Measurements from ENCODE around the gene HPCAL4. TPM values are rescaled to one million over a fixed set of nuclear protein-coding genes. Genes with fewer than 3 reads are reported as not detected.

The HPCAL4 gene
- total RNA-seq, 4 donors from 2014 or later, result not detected

DNA sequence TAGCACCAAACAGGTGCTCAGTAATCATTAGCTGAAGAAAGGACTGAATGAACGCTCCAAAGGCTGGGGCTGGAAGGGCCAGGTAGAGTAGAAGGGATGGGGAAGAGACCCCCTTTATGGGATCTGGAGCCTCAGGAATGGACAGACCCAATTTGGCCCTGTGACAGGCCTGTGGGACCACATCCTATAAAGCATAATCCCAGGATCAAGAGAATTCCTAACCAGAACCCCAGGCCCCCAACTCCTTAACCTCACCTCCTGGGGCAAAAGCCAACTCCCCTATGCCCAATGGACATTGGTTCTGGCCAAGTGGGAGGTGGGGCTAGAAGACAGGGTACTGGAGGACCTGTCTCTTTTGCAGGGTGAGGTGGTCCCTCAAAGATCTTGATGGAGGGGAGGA lies 9.2 kb downstream of the HPCAL4 start:
- TF ChIP-seq, protein P1, sequence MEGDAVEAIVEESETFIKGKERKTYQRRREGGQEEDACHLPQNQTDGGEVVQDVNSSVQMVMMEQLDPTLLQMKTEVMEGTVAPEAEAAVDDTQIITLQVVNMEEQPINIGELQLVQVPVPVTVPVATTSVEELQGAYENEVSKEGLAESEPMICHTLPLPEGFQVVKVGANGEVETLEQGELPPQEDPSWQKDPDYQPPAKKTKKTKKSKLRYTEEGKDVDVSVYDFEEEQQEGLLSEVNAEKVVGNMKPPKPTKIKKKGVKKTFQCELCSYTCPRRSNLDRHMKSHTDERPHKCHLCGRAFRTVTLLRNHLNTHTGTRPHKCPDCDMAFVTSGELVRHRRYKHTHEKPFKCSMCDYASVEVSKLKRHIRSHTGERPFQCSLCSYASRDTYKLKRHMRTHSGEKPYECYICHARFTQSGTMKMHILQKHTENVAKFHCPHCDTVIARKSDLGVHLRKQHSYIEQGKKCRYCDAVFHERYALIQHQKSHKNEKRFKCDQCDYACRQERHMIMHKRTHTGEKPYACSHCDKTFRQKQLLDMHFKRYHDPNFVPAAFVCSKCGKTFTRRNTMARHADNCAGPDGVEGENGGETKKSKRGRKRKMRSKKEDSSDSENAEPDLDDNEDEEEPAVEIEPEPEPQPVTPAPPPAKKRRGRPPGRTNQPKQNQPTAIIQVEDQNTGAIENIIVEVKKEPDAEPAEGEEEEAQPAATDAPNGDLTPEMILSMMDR (IDR thresholded peaks at IDR 0.05), result no peak
- TF ChIP-seq POLR2A (IDR thresholded peaks at IDR 0.05), result no peak
- no peak for DNase-seq (ENCODE audit: low spot score in 2 of 2)
- intact Hi-C loops (cut with DNase I; ENCODE audit: low total_unique reads), result no loop called here
- H3K4me3 ChIP-seq (ENCODE audit: low read depth, poor library complexity, severe bottlenecking), result no peak overlapping the region
- 83 to 89% methylated on average over 1 of the region's 1 CpG for WGBS, 2 donors

DNA sequence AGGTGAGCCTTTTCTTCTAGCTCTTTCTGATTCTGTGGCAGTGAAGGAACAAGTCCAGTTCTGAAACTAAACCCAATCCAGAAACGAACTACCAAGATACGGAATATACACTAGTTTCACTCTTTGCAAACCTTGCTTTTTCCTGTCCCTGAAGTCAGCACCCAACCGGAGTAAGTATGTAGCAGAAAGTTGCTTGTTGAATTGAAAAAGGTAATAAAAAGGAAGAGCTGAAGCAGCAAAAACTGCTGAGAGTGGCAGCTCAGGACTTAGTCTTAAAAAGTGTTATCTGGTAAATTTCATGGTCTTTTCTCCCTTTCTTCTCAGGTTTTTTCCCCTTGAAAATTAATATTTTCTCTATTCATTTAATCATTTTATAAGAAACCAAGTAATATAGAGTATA lies 9.9 kb downstream of the HPCAL4 start:
- no peak for TF ChIP-seq POLR2A (IDR thresholded peaks at IDR 0.05)
- TF ChIP-seq, protein P1 (IDR thresholded peaks at IDR 0.05), result no peak
- no peak overlapping the region for H3K4me3 ChIP-seq (ENCODE audit: low read depth, poor library complexity, severe bottlenecking)
- intact Hi-C loops (cut with DNase I; ENCODE audit: low total_unique reads), result no loop called here
- WGBS, 2 donors, result 69 to 74% methylated on average over 3 of the region's 3 CpGs
- no peak for DNase-seq (ENCODE audit: low spot score in 2 of 2)

DNA sequence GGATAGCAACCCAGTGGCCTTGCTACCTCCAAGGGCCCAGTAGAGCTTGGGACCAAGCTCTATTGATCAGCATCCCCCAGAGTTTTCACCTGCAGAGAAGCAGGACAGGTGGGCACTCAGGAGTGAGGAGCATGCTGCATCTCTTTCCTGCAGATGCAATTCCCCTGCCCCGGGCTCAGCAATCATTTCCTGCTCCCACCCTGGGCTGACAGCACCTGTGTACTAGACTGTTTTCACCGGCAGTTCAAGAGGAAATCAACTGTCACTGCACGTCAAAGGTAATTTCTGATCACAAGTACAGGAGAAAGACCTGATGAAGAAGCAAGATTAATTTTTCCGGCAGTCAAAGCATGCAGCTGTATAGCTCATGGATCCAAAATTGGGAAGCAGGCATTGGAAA lies 10.5 kb downstream of the HPCAL4 start:
- intact Hi-C loops (cut with DNase I; ENCODE audit: low total_unique reads), result no loop called here
- TF ChIP-seq, protein P1 (IDR thresholded peaks at IDR 0.05), result no peak
- TF ChIP-seq POLR2A (IDR thresholded peaks at IDR 0.05), result no peak
- WGBS, 2 donors, result 54 to 70% methylated on average over 4 of the region's 4 CpGs
- DNase-seq (ENCODE audit: low spot score in 2 of 2), result no peak
- no peak overlapping the region for H3K4me3 ChIP-seq (ENCODE audit: low read depth, poor library complexity, severe bottlenecking)

DNA sequence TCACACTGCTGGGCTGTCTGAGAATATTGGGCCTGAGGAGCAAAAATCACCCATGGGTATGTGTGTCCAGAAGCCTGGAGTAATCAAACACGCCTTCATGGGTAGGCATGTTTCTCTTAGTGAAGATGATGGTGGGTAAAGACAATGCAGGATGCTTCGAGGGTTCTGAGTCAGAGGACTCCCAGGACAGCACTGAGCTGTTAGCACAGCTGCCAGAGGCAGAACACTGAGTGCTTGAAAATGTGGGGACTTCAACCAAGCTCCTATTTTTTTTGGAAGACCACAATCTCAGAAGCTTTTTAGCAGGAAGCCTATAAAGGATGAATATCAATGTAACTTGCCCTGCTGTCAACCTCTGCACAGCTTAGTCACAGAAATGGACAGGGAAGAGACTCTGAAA lies 11.4 kb downstream of the HPCAL4 start:
- H3K4me3 ChIP-seq (ENCODE audit: low read depth, poor library complexity, severe bottlenecking), result no peak overlapping the region
- DNase-seq (ENCODE audit: low spot score in 2 of 2), result no peak
- intact Hi-C loops (cut with DNase I; ENCODE audit: low total_unique reads), result no loop called here
- TF ChIP-seq, protein P1 (IDR thresholded peaks at IDR 0.05), result no peak
- no peak for TF ChIP-seq POLR2A (IDR thresholded peaks at IDR 0.05)
- 74% methylated on average over 2 of the region's 2 CpGs for WGBS, 2 donors

DNA sequence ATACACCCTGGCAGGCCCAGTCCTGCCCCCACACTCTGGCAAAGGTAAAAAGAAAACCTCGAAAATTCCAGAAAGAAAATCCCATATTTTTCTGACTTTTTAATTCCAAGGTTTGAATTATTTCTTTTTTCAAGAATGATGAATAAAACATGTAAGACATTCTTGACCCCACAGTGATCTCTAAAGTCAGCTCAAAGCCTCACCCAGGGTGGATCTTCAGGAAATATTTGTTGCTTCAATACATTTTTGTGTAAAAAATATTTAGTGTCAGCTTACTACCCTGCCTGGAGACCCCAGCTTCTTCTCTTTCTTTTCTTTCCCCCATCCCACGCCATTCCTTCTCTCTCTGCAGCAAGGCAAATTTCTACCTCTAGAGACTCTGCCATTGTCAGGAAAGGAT lies 12.3 kb downstream of the HPCAL4 start:
- WGBS, 2 donors, result 69 to 76% methylated on average over 2 of the region's 2 CpGs

DNA sequence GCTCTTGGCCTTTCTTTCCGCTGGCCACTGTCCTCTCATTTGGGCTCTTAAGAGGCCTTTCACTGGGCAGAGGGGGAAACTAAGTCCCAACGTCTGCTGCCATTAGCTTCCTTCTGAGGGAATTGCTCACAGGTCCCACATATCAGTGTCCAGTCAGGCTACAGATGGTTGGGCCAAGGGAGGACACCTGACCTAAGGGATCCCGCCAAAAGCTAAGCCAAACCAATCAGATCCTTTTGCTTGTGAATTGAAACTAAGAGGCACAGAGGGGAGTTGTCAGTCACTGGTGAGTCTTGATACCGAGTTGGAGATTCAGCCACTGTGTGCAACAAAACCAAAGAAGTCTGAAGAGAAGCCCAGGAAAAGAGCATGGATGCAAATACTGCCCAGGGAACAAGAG lies 13.6 kb downstream of the HPCAL4 start:
- WGBS, 2 donors, result 81 to 85% methylated on average over 4 of the region's 4 CpGs

More for the DNA sequence above, 12.3 kb downstream of the HPCAL4 start:
- intact Hi-C loops (cut with DNase I; ENCODE audit: low total_unique reads), result no loop called here
- no peak overlapping the region for H3K4me3 ChIP-seq (ENCODE audit: low read depth, poor library complexity, severe bottlenecking)
- DNase-seq (ENCODE audit: low spot score in 2 of 2), result no peak
- TF ChIP-seq, protein P1 (IDR thresholded peaks at IDR 0.05), result no peak
- TF ChIP-seq POLR2A (IDR thresholded peaks at IDR 0.05), result no peak

More for the DNA sequence above, 13.6 kb downstream of the HPCAL4 start:
- TF ChIP-seq, protein P1 (IDR thresholded peaks at IDR 0.05), result no peak
- TF ChIP-seq POLR2A (IDR thresholded peaks at IDR 0.05), result no peak
- H3K4me3 ChIP-seq (ENCODE audit: low read depth, poor library complexity, severe bottlenecking), result no peak overlapping the region
- intact Hi-C loops (cut with DNase I; ENCODE audit: low total_unique reads), result no loop called here
- no peak for DNase-seq (ENCODE audit: low spot score in 2 of 2)
